Psoas muscle (tissue), 8 donors: ENCODE results near the gene LIMA1. TPM values are rescaled to one million over a fixed set of nuclear protein-coding genes. Genes with fewer than 3 reads are reported as not detected.
"Not testable (repeated sequence)": the region's sequence is repeated elsewhere in the genome, so short reads cannot be mapped to it uniquely, and the experiment has no call there.

Source experiments
- ATAC-seq, 4 donors: fragments of 200-7000 bp; cut with Tn5 transposase; one replicate each; pipeline ENCODE4 v1.9.1; 2020; ENCODE audit warnings: moderate library complexity in 3 of 4, mild to moderate bottlenecking in 2 of 4
- DNase-seq, 2 donors: peaks; one replicate each; pipeline ENCODE4 v3.0.0-alpha.2; 2020
- H3K27ac ChIP-seq: fragments of 200-600 bp; one replicate; pipeline ENCODE4 v1.8.0; 2022
- H3K27me3 ChIP-seq, 3 donors: fragments of 200-600 bp in 1 of 3; one replicate each; pipeline versions ENCODE4 v1.6.1 to v1.8.0; 2013 to 2022; ENCODE audit warnings: low read length in 2 of 3, mild to moderate bottlenecking in 2 of 3, moderate library complexity in 1 of 3; ENCODE audit not compliant: insufficient read depth in 3 of 3
- H3K36me3 ChIP-seq, 2 donors: fragments of 200-600 bp in 1 of 2; one replicate each; pipeline versions ENCODE4 v1.6.1 to v1.8.0; 2013 to 2022; ENCODE audit warnings: low read depth in 1 of 2, mild to moderate bottlenecking in 1 of 2, moderate library complexity in 1 of 2; ENCODE audit not compliant: insufficient read depth in 1 of 2
- H3K4me1 ChIP-seq: fragments of 200-600 bp; one replicate; pipeline ENCODE4 v1.8.0; 2022
- H3K4me3 ChIP-seq: fragments of 200-600 bp; one replicate; pipeline ENCODE4 v1.8.0; 2022; ENCODE audit warnings: mild to moderate bottlenecking
- H3K9me3 ChIP-seq: fragments of 200-600 bp; one replicate; pipeline ENCODE4 v1.8.0; 2022
- CTCF ChIP-seq: fragments of 200-600 bp; IDR thresholded peaks from one replicate; pipeline ENCODE4 v1.8.0; 2022; ENCODE audit warnings: antibody characterized with exemption
- WGBS, 3 donors: extraction: QIAGEN DNeasy Blood & Tissue Kit; methylation state at CpG; one replicate each; pipeline versions ENCODE4 v1.1.6 to v1.1.7; 2013; 5-methylcytosine and 5-hydroxymethylcytosine counted together
- intact Hi-C, 2 donors: fragments of 100-400 bp; cut with DNase I; formaldehyde crosslinking; loops; one replicate each; pipeline versions ENCODE4 v1.11.0 to v1.14.2; 2022
- polyA plus RNA-seq, 3 donors: library from polyadenylated mRNA; stranded (reverse); fragments of 200-250 nt; gene quantifications; one replicate each; pipeline ENCODE4 v1.2.3, GENCODE V29; 2013
- total RNA-seq, 4 donors: library from RNA; stranded (reverse); fragmentation: NEBNext Ultra II Directional in 2 of 4; extraction: Animal tissue kit (Norgen Biotek cat#: 25700) in 2 of 4; gene quantifications; one replicate each; pipeline versions ENCODE4 v1.2.1 to v1.2.4, GENCODE V29; 2021 to 2023
- donor health status: healthy with polysubstance abuse.
- donor health status: DM: no; HTN: no; CAD: no; lungs with moderate emphysema.
- donor health status: Bipolar disorder and iron deficiency.
- donor health status: healthy.
- donor health status: DM: yes; HTN: yes; CAD: no.
- donor health status: DM: no; HTN: no; CAD: no.
- donor health status: DM: no; HTN: no; CAD: no.
- donor health status: DM: yes; HTN: yes; CAD: no.

The LIMA1 gene
- total and polyA plus RNA-seq, 7 donors = 5.6 to 25.3 (median 9.0) TPM

- DNase-seq (no peak), ATAC-seq (no peak)
- no peak for TF ChIP-seq CTCF
- WGBS, 3 donors = 95 to 100% (median 96%) methylated on average over 3 of the region's 3 CpGs
- Histone ChIP-seq H3K27ac (no peak overlapping the region), H3K27me3 (no peaks in the 10 kb centered on the region), H3K36me3 (no peaks in the 10 kb centered on the region), H3K4me3 (no peak overlapping the region), H3K9me3 (no peaks in the 10 kb centered on the region), H3K4me1 (no peaks in the 10 kb centered on the region)
- intact Hi-C loops = no loop called here
Measured at GRCh38 chr12:50322206-50322605, 38.9 kb upstream of the LIMA1 start.

- H3K9me3 ChIP-seq = no peaks in the 10 kb centered on the region
- ATAC-seq (no peak), DNase-seq (no peak)
- WGBS, 3 donors = 70 to 95% (median 72%) methylated on average over 1 of the region's 1 CpG
- H3K4me1 ChIP-seq = peaks cover 7% of the 10 kb centered on the region
- intact Hi-C loops = loop anchor here in 1 of 2 donors (5.0 kb wide), 1 partner anchor 130 kb away; no protein-coding TSS in a partner anchor
- H3K4me3 ChIP-seq = no peak overlapping the region
- no peak for TF ChIP-seq CTCF
- H3K36me3 ChIP-seq = no peaks in the 10 kb centered on the region
- no peak overlapping the region for H3K27ac ChIP-seq
- no peaks in the 10 kb centered on the region for H3K27me3 ChIP-seq
Measured at GRCh38 chr12:50317203-50317602, 33.9 kb upstream of the LIMA1 start.

- no peaks in the 10 kb centered on the region for H3K36me3 ChIP-seq
- no peak overlapping the region for H3K4me3 ChIP-seq
- intact Hi-C loops = loop anchor here (2.0 to 5.0 kb wide), 2 partner anchors 129 to 183 kb away; no protein-coding TSS in a partner anchor
- no peak for TF ChIP-seq CTCF
- H3K4me1 ChIP-seq = peaks cover 7% of the 10 kb centered on the region
- ATAC-seq (no peak), DNase-seq (no peak)
- no peaks in the 10 kb centered on the region for H3K9me3 ChIP-seq
- H3K27ac ChIP-seq = no peak overlapping the region
- no peaks in the 10 kb centered on the region for H3K27me3 ChIP-seq
- 90 to 94% (median 92%) methylated on average over 9 of the region's 9 CpGs for WGBS, 3 donors
Measured at GRCh38 chr12:50315803-50316202, 32.5 kb upstream of the LIMA1 start.

GRCh38 chr12:50314636-50315312, 31.5 kb upstream of the LIMA1 start:
- intact Hi-C loops = loop anchor here (2.0 to 5.0 kb wide), 2 partner anchors 127 to 182 kb away; no protein-coding TSS in a partner anchor
- Histone ChIP-seq H3K4me3 (no peak overlapping the region), H3K4me1 (peaks cover 7% of the 10 kb centered on the region), H3K27ac (no peak overlapping the region), H3K36me3 (no peaks in the 10 kb centered on the region), H3K27me3 (no peaks in the 10 kb centered on the region), H3K9me3 (no peaks in the 10 kb centered on the region)
- peak; percentile 57 for TF ChIP-seq CTCF
- DNase-seq (no peak), ATAC-seq (peak in 1 of 4 donors; percentile 51)
- WGBS, 3 donors = 66 to 72% (median 72%) methylated on average over 7 of the region's 7 CpGs

- not testable (repeated sequence) for H3K4me1 ChIP-seq, H3K27me3 ChIP-seq, H3K4me3 ChIP-seq, ATAC-seq, H3K9me3 ChIP-seq, H3K36me3 ChIP-seq, DNase-seq, H3K27ac ChIP-seq
- intact Hi-C loops = loop anchor here in 1 of 2 donors (2.0 to 5.0 kb wide), 2 partner anchors 127 to 181 kb away; no protein-coding TSS in a partner anchor
- WGBS, 3 donors = 96 to 100% (median 96%) methylated on average over 8 of the region's 8 CpGs
Measured at GRCh38 chr12:50313971-50314370, 30.7 kb upstream of the LIMA1 start.
